Hematopoietic multipotent progenitor cell treated with erythropoietin and hydrocortisone succinate and interleukin-3 and kit ligand, for 17 days (in vitro differentiated cells): Measurements from ENCODE around the gene KLRB1.
A peak's percentile ranks its signal among the peaks of the same experiment; 100 is the strongest.
"Not testable (repeated sequence)": the region's sequence is repeated elsewhere in the genome, so short reads cannot be mapped to it uniquely, and the experiment has no call there.

ENCODE experiments used
- DNase-seq: peaks from one replicate; pipeline ENCODE4 v3.0.0-alpha.2; 2015; ENCODE audit warnings: low spot score

The KLRB1 gene

DNA sequence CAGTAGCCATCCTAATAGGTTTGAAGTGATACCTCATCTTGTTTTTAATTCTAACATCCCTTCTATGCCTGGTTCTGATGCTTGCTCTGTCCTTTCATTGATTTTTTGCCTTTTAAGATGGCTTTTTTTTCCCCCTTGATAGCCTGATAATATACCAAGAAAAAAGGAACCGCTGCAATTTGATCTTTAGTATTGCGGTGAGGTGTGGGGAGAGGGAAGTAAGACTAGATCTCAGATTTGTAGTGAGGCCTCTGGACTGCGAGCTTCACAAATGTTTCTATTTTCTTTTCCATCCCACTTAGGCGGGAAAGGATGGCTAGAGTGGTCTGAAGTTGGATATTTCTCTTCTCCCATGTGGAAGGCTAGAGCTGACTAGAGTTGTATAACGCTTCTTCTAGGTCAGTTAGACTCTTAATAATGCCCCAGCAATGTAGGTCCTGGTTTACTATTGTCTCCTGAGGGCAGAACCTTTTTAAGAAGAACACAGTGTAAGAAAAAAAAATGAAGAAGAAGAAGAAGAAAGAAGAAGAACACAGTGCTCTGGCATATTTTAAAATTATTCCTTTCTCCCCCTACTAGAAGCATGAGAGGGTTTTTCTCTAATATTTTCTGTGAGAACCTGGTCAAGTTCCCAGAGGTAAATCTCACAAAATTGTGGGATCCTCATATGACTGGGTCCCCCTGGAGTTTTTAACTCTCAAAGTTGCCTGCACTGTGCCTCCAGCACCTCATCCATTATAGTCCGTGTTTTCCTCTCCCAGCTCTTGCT is 11.9 kb upstream of the KLRB1 start:
- no peak for DNase-seq

DNA sequence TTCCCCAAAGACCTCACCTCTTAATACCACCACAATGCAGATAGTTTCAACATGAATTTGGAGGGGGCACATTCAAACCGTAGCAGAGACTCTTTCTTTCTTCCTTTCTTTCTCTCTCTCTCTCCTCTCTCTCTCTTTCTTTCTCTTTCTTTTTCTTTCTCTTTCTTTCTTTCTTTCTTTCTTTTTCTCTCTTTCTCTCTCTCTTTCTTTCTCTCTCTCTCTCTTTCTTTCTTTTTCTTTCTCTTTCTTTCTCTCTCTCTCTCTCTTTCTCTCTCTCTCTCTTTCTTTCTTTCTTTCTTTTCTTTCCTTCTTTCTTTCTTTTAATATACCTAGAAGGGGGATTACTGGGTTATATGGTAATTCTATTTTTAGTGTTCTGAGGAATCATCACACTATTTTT is 11.2 kb upstream of the KLRB1 start:
- not testable (repeated sequence) for DNase-seq

DNA sequence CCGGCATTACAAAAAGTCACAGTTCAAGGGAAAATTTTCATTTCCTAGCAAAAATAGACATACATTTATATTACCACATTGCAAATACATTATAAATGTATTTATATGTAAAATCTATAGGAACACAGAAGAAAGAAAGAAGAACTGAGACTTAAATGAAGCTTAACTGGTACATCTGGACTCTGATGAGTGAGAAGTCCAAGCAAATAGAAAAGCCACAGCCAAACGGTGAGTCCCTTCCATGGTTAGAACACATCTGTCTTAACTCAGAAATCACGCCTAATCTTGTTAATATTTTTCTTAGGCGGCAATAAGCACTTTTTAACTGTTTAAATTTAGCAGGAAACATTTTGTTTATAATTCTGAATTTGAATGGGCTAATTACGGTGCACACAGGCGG is 9.4 kb upstream of the KLRB1 start:
- no peak for DNase-seq

- DNase-seq: no peak
Measured at GRCh38 chr12:9615420-9616136, 7.9 kb upstream of the KLRB1 start.

DNA sequence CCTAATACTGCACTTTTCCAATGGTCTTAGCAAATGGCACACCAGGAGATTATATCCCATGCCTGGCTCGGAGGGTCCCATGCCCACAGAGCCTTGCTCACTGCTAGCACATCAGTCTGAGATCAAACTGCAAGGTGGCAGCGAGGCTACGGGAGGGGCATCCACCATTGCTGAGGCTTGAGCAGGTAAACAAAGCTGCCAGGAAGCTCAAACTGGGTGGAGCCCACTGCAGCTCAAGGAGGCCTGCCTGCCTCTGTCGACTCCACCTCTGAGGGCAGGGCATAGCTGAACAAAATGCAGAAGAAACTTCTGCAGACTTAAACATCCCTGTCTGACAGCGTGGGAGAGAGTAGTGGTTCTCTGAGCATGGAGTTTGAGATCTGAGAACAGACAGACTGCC is 2.9 kb upstream of the KLRB1 start:
- DNase-seq: not testable (repeated sequence)

DNA sequence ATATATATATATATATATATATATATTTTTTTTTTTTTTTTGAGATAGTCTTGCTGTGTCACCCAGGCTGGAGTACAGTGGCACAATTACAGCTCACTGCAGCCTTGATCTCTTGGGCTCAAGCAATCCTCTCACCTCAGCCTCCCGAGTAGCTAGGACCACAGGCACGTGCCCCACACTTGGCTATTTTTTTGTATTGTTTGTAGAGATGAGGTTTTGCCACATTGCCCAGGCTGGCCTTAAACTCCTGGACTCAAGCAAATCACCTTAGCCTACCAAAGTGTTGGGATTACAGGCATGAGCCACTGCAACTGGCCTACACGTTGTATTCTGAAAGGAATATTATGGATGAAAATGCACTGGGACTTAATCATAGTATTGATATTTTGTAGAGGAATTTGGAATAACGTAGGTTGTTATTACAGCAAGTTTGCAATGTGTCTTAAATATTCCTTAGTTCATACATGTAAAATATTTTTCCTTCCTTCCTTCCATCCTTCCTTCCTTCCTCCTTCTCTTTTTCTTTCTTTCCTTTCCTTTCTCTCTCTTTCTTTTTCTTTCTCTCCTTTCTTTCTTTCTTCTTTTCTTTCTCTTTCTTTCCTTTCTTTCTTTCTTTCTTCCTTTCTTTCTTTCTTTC is 862 bp downstream of the KLRB1 start:
- no peak for DNase-seq

DNA sequence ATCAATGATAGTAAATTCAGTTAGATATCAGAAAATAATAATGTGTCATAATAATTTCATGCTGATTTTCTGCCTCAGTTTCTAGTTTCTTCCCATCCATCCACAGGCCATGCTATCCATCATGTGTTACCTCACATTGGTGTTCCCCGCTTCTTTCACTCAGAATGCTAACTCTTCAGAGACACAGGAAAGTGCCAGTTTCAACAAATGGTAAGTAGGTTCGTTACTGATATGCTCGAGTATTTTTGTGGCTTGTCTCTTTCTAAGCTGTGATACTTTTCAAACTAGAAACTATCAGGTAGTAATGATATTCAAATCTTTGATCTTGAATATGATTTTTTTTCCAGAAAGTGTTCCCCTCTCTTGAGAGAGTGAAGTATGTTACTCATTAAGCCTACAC is 1.5 kb downstream of the KLRB1 start:
- DNase-seq: no peak

DNA sequence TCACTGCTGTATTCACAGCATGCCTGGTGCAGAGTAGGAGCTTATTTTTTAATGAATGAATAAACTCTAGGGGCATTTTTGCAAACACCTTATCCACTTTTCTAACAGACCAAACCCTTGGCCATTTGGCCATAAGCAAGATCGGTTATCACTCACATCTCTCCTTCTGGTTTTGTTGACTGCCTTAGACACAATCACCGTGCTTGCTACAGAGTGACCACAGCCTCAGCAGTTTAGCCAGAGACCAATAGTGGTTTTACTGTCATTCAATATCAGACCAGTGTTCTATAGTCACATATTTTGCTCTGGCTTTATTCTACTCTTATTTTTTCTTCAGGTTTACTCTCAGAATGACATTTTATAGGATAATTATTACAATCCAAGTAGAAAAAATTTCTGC is 2.2 kb downstream of the KLRB1 start:
- no peak for DNase-seq

- no peak for DNase-seq
Measured at GRCh38 chr12:9604287-9604686, 3.4 kb downstream of the KLRB1 start.

- not testable (repeated sequence) for DNase-seq
Measured at GRCh38 chr12:9600426-9600825, 7.3 kb downstream of the KLRB1 start.

GRCh38 chr12:9598363-9598762 is 9.4 kb downstream of the KLRB1 start:
- no peak for DNase-seq

GRCh38 chr12:9597365-9597764 is 10.4 kb downstream of the KLRB1 start:
- DNase-seq: no peak

DNA sequence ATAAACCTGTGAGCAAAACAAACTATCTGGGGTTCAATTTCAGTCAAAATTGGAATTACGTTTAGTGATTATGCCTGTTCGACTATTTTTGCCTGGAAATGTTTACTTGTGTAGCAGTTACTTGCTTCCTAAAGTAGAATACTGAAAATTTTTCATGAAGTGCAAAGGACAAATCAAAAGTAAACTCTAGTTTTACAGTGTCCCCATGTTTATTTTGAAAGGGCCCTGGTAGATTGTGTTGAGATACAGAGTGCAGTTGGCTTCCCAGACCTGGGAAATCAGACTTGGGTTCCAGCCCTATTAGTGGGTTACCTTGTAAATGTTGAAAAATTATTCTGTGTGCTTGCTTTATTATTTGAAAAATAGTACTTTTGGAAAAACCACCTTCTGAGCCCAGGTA is 17.3 kb downstream of the KLRB1 start:
- DNase-seq: no peak

DNA sequence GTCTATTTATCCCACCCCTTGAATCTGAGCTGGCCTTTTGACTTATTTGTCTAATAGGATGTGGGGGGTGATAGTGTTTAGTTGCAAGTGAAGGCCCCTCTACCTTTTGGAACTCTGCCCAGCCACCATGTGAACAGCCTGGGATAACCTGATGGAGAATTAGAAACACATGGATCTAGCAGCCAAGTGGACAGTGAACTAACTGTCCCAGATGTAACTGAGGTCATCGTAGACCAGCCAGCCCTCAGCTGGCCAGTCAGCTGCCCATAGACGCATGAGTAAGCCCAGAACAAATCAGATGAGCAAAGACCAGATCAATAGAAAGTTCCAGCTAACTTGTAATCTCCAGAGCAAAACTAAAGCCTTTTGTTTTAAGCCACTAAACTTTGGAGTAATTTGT is 19.0 kb downstream of the KLRB1 start:
- peak; percentile 3 for DNase-seq

DNA sequence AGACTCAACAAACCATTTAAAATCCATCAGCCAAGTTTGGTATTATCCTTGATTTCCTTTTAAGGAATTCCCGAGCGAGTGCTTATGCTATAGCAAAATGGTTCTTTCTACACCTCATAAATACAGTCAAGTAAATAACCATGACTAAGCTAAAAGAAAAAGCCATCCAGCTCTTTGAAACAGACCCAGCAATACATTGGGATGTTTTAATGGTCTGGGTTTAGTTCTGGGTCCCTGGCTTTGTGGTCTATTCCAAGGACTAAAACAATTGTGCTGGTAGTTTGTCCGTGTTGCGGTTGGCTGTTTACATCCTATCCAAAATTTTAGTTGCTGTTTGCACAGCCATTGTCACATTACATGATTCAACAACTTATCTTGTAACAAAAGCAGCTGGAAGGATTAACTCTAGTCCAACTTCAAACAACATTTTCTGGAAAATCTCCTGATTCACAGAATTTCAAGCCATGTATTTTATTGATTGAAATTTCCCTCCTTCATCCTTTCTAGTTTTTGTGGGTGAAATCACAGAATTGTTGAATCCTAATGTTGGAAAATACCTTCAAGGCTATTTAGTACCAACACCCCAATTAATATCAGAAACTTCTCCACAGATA is 19.6 kb downstream of the KLRB1 start:
- peak; percentile 3 for DNase-seq

DNA sequence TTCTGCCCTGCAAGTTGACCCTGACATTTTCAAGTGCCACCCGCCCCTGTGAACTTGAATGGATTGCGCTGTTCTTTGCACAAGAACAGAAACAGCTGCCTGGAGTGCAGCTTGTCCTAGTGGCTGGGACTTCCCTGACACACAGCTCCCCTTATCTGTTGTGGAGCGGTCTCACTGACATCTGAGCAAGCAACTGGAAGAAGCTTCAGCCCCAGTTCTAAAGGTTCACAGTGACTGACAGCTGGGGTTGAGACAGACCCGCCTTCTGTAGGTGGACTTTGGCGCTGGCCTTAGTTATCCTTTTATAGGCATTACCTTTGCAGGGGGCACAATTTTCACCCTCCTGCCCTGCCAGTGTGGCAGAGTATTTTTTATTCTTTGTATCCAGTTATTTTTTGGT is 30.0 kb downstream of the KLRB1 start:
- DNase-seq: not testable (repeated sequence)

GRCh38 chr12:9567151-9567550 is 40.6 kb downstream of the KLRB1 start:
- DNase-seq: not testable (repeated sequence)

GRCh38 chr12:9566113-9566512 is 41.6 kb downstream of the KLRB1 start:
- DNase-seq: not testable (repeated sequence)

DNA sequence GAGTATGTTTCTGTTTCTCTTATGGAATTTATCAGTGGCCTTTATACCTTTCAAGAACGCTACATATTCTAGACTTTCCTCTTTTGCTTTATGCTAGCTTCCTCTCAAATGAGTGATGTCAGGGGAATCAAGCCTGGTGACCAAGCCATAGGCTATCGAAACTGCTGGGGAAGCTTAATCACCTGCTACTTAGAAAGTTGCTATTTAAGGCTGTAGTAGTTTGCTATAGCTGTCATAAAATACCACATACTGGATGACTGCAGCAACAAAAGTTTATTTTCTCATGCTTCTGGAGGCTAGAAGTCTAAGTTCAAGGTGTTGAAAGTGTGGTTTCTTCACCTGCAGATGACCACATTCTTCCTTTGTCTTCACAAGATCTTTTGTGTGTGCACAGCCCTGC is 43.3 kb downstream of the KLRB1 start:
- not testable (repeated sequence) for DNase-seq

GRCh38 chr12:9562841-9563453 is 44.8 kb downstream of the KLRB1 start:
- not testable (repeated sequence) for DNase-seq

DNA sequence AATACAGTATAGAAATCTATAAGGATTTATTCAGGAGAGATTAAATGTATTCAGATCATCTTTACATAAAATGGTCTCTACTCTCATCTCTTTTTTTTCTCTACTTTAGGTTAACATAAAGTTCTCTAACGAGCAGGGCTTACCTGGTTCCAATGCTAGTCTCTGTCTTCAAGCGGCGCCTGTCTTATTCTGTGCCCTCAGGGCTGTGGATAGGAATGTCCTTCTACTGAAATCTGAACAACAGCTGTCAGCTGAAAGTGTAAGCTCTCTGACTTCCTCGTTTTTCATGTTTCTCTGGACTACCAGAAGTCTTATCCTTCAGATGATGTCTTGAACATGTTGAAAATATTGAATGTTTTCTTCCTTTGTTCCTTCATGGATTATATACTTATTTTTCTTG is 62.2 kb downstream of the KLRB1 start:
- not testable (repeated sequence) for DNase-seq
